GM19397 (cell line): Measurements from ENCODE around the gene SPINK5.

ENCODE experiments used
- ATAC-seq: cut with Tn5 transposase; IDR thresholded peaks from one replicate; pipeline ENCODE4 v1.9.1; 2021; ENCODE audit warnings: mild to moderate bottlenecking, moderate library complexity; ENCODE audit not compliant: unreplicated experiment

The SPINK5 gene

GRCh38 chr5:148091991-148092964, 28.5 kb downstream of the SPINK5 start:
- ATAC-seq, result no peak

GRCh38 chr5:148094336-148094735, 30.6 kb downstream of the SPINK5 start:
- no peak for ATAC-seq

- no peak for ATAC-seq
These were observed 40.4 kb downstream of the SPINK5 start for GRCh38 chr5:148104226-148104625.

- no peak for ATAC-seq
These were observed 43.8 kb downstream of the SPINK5 start for GRCh38 chr5:148107608-148108007.

GRCh38 chr5:148113243-148113642, 49.5 kb downstream of the SPINK5 start:
- no peak for ATAC-seq

- ATAC-seq, result no peak
These were observed 56.5 kb downstream of the SPINK5 start for GRCh38 chr5:148120317-148120716.

GRCh38 chr5:148125641-148126040, 61.9 kb downstream of the SPINK5 start:
- ATAC-seq, result no peak

- ATAC-seq, result no peak
These were observed 71.6 kb downstream of the SPINK5 start for GRCh38 chr5:148135091-148136048.

- no peak for ATAC-seq
These were observed 77.1 kb downstream of the SPINK5 start for GRCh38 chr5:148140846-148141245.

GRCh38 chr5:148141645-148142044, 77.9 kb downstream of the SPINK5 start:
- ATAC-seq, result no peak

- ATAC-seq, result no peak
These were observed 82.1 kb downstream of the SPINK5 start for GRCh38 chr5:148145916-148146315.

GRCh38 chr5:148146487-148146886, 82.7 kb downstream of the SPINK5 start:
- no peak for ATAC-seq

GRCh38 chr5:148147415-148147814, 83.6 kb downstream of the SPINK5 start:
- ATAC-seq, result no peak

GRCh38 chr5:148151872-148152271, 88.1 kb downstream of the SPINK5 start:
- no peak for ATAC-seq

- ATAC-seq, result no peak
These were observed 89.0 kb downstream of the SPINK5 start for GRCh38 chr5:148152781-148153180.

- ATAC-seq, result no peak
These were observed 92.8 kb downstream of the SPINK5 start for GRCh38 chr5:148156609-148157008.

GRCh38 chr5:148162038-148162437, 98.3 kb downstream of the SPINK5 start:
- ATAC-seq, result no peak

GRCh38 chr5:148163345-148163744, 99.6 kb downstream of the SPINK5 start:
- ATAC-seq, result no peak

GRCh38 chr5:148166550-148167283, 102.9 kb downstream of the SPINK5 start:
- ATAC-seq, result no peak

GRCh38 chr5:148168246-148168645, 104.5 kb downstream of the SPINK5 start, which contains the start of gene SPINK14:
TSS of gene SPINK14 (plus strand) at chr5:148168546. CDS start at chr5:148169733, 1,187 bp downstream.
- no peak for ATAC-seq

- no peak for ATAC-seq
These were observed 108.6 kb downstream of the SPINK5 start for GRCh38 chr5:148172377-148172776.
